22Rv1 (cell line): ENCODE results near the gene FANCC.

Experiments used
- H3K27ac ChIP-seq: fragments of 450-650 bp; 2 replicates; pipeline ENCODE4 v1.5.1; 2017
- CTCF ChIP-seq: fragments of 450-650 bp; IDR thresholded peaks from 2 replicates; pipeline ENCODE4 v1.5.1; 2017; ENCODE audit warnings: mild to moderate bottlenecking
- ZFX ChIP-seq: fragments of 450-650 bp; IDR thresholded peaks from 2 replicates; pipeline ENCODE4 v1.6.1; 2017; ENCODE audit warnings: antibody characterized with exemption, borderline replicate concordance

The FANCC gene

GRCh38 chr9:95317119-95317892 is at the start of gene FANCC:
Gene FANCC (minus strand): TSS chr9:95317709. CDS start chr9:95249291, 68,418 bp downstream.
- H3K27ac ChIP-seq = peak within 1 kb of the TSS; percentile 99
- TF ChIP-seq ZFX (no peak), CTCF (no peak)

- no peak for TF ChIP-seq ZFX
- TF ChIP-seq CTCF = no peak
- no peak overlapping the region for H3K27ac ChIP-seq
Observed at GRCh38 chr9:95366731-95367325, 49.3 kb upstream of the FANCC start.

- TF ChIP-seq ZFX (no peak), CTCF (no peak)
Observed at GRCh38 chr9:95365766-95366165, 48.3 kb upstream of the FANCC start.

GRCh38 chr9:95363051-95363841 is 45.7 kb upstream of the FANCC start:
- no peak overlapping the region for H3K27ac ChIP-seq
- TF ChIP-seq ZFX (no peak), CTCF (no peak)

More at GRCh38 chr9:95365766-95366165, 48.3 kb upstream of the FANCC start:
- no peak overlapping the region for H3K27ac ChIP-seq

- TF ChIP-seq ZFX (no peak), CTCF (no peak)
Observed at GRCh38 chr9:95360866-95361265, 43.4 kb upstream of the FANCC start.

GRCh38 chr9:95357316-95357715 is 39.8 kb upstream of the FANCC start:
- no peak overlapping the region for H3K27ac ChIP-seq
- TF ChIP-seq CTCF (no peak), ZFX (no peak)

More at GRCh38 chr9:95360866-95361265, 43.4 kb upstream of the FANCC start:
- no peak overlapping the region for H3K27ac ChIP-seq

- TF ChIP-seq CTCF (no peak), ZFX (no peak)
- no peak overlapping the region for H3K27ac ChIP-seq
Observed at GRCh38 chr9:95355500-95355899, 38.0 kb upstream of the FANCC start.
